Head of caudate nucleus (tissue), 42 donors: ENCODE results near the gene SLC5A9.
"Not testable (repeated sequence)": the region's sequence is repeated elsewhere in the genome, so short reads cannot be mapped to it uniquely, and the experiment has no call there.

Experiments used
- DNase-seq, 42 donors: peaks; one replicate each; pipeline versions ENCODE4 v3.0.0 to v3.0.0-alpha.2; 2020 to 2021; ENCODE audit warnings: mixed read lengths in 7 of 42
- intact Hi-C: fragments of 100-400 bp; cut with DNase I; formaldehyde crosslinking; loops from one replicate; pipeline ENCODE4 v1.15.0; 2022

Gene SLC5A9

DNA sequence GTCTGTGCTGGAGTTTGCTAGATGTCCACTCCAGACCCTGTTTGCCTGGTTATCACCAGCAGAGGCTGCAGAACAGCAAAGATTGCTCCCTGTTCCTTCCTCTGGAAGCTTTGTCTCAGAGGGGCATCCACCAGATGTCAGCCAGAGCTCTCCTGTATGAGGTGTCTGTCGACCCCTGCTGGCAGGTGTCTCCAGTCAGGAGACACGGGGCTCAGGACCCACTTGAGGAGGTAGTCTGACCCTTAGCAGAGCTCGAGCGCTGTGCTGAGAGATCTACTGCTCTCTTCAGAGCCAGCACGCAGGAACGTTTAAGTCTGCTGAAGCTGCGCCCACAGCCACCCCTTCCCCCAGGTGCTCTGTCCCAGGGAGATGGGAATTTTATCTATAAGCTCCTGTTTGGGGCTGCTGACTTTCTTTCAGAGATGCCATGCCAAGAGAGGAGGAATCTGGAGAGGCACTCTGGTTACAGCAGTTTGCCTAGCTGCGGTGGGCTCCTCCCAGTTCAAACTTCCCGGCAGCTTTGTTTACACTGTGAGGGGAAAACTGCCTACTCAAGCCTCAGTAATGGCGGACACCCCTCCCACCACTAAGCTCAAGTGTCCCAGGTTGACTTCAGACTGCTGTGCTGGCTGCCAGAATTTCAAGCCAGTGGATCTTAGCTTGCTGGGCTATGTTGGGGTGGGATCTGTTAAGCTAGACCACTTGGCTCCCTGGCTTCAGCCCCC, 62.3 kb downstream of the SLC5A9 start:
- DNase-seq, intact Hi-C loops: not testable (repeated sequence)

DNA sequence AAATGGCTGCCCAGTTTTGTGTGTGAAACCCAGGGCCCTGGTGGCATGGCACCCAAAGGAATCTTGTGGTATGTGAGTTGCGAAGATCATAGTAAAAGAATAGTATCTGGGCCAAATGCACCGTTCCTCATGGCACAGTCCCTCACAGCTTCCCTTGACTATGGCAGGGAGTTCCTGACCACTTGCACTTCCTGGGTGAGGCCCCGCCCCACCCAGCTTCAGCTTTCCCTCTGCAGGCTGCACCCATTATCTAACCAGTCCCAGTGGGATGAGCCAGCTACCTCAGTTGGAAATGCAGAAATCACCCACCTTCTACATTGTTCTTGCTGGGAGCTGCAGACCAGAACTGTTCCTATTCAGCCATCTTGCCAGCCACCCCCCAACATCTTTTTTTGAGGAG, 63.0 kb downstream of the SLC5A9 start:
- no peak for DNase-seq
- intact Hi-C loops, result no loop called here

DNA sequence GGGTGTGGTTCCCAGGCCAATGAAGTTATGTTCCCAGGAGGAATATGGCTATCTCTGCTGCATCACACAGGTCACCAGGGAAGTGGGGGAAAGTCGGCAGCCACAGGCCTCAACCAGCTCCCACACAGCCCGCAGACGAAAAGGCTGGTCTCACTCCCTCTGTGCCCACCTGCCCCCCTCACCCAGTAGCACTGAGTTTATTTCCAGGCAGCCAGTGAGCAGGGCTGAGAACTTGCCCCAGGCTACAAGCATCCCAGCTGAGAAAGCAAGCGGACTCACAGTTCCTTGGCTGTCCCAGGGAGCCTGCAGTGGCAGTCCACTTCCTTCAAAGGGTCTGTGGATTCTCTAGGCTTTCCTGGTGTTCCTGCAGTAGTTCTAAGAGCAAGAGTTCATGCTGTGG, 68.9 kb downstream of the SLC5A9 start:
- no peak for DNase-seq
- intact Hi-C loops, result no loop called here

DNA sequence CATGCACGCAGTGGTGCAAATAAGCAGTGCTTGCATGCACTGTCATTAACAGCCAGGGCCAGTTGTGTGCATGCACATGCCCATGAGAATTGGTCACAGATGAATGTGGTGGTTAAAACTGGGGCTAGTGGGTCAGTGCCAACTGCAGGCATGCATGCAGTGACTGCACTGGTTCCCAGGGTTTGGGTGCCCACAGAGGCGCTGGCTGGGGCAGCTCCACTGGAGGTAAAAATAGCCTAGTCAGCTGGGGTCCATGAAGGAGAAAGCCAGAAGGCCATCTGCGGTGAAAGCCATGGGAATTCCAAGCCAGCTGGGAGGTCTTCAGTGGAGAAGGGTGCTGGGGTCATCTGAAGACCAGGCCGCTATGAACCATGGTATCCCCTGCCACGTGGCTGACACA, 70.2 kb downstream of the SLC5A9 start:
- DNase-seq, result no peak
- intact Hi-C loops, result no loop called here

DNA sequence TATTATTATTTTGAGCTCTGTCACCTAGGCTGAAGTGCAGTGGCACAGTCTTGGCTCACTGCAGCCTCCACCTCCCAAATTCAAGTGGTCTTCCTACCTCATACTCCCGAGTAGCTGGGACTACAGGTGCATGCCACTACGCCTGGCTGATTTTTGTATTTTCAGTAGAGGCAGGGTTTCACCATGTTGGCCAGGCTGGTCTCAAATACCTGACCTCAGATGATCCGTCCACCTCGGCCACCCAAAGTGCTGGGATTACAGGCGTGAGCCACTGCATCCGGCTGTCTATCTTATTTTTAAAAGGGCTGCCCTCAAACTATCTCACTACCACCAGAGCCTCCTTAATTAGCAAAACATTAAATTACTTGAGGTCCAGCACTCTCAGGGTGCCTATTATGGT, 71.6 kb downstream of the SLC5A9 start:
- intact Hi-C loops, DNase-seq: not testable (repeated sequence)

DNA sequence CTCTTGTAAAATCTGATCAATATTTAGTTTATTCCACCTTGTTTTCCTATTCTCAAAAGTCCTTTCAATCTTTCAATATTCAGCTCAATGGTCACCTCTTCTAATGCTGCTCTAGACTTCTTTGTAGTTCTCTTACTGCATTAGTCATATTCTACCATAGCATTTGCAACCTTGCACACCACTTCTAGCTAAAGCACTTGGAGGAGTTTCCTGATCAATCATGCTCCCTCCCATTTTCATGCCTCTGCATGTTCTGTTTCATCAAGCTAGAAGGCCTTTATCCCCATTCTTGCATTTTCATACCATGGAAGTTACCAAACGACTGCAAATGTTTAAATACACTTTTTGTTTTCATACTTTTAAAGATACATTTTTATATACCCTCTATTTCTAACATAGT, 72.1 kb downstream of the SLC5A9 start:
- intact Hi-C loops, result no loop called here
- DNase-seq, result no peak
